Epithelial cell of proximal tubule (primary cell): ENCODE results near the gene VWDE. TPM values are rescaled to one million over a fixed set of nuclear protein-coding genes. Genes with fewer than 3 reads are reported as not detected.

Source experiments
- DNase-seq: peaks from one replicate; pipeline ENCODE4 v3.0.0-alpha.2; 2011; ENCODE audit warnings: low read depth
- H3K4me3 ChIP-seq: 2 replicates; pipeline ENCODE4 v1.5.1; 2011; ENCODE audit warnings: low read depth, mild to moderate bottlenecking, low read length
- CTCF ChIP-seq: conservative IDR thresholded peaks from 2 replicates; pipeline ENCODE4 v1.5.1; 2012; ENCODE audit warnings: low read depth, mild to moderate bottlenecking, low read length
- total RNA-seq: library from RNA; depleted of rRNA; stranded (reverse); fragments of >200 nt; gene quantifications from 2 replicates; pipeline ENCODE4 v1.2.3, GENCODE V29; 2015

Gene VWDE
- total RNA-seq, 1 donor from 2014 or later: 0.12 TPM

DNA sequence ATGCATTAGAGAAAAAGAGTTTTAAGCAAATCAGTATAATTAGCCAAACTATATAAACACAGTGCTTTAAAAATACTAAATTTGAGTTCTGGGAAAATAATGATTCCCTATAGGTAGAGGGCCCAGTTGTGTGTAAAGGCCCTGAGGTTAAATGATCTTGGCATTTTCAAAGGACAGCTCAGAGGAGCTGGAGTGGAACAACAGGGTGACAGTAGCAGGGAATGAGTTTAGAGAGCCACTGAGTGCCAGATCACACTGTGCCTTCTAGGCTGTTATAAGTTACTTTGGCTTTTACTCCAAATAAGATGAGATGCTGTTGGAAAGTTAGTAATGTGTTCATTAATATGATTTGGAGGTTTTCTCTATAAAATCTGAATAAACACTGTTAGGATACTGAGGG, 34.6 kb downstream of the VWDE start:
- no peak overlapping the region for H3K4me3 ChIP-seq
- TF ChIP-seq CTCF: no peak
- DNase-seq: no peak

DNA sequence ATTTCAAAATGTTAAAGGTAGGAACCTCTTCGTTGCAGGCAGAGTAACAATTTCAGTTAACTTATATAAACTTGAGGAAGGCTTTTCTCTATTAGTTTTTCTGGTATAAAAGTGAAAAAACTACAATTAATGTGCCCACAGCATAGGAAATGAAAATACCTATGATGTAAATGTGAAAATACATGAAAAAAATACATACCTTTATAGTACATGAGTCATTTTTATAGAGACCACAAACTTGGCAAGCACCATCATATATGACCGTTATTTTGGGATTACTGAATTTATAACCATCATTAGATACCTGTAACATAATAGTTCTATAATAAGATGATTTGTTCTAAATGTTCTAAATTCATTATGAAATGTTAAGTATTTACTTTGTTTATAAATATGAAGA, 42.7 kb downstream of the VWDE start:
- no peak for DNase-seq
- TF ChIP-seq CTCF: no peak

DNA sequence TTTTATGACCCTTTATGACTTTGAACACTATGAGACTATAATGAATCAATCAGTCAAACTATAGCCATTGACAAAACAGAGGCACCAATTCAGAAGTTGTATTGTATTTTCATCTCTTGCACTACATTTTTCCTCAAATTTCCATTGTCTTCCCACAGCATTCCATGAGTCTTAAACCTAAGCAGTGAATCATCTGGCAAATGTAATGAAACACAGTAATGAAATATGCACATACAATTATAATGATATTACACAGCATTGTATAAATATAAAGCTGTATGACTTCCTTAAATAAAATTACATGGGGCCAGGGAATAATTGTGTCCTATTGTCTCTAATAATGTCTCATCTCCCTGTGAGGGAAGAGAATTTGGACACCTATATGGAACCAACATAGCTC, 45.0 kb downstream of the VWDE start:
- H3K4me3 ChIP-seq: no peak overlapping the region
- TF ChIP-seq CTCF: no peak
- no peak for DNase-seq

More for the DNA sequence above, 42.7 kb downstream of the VWDE start:
- H3K4me3 ChIP-seq: no peak overlapping the region

DNA sequence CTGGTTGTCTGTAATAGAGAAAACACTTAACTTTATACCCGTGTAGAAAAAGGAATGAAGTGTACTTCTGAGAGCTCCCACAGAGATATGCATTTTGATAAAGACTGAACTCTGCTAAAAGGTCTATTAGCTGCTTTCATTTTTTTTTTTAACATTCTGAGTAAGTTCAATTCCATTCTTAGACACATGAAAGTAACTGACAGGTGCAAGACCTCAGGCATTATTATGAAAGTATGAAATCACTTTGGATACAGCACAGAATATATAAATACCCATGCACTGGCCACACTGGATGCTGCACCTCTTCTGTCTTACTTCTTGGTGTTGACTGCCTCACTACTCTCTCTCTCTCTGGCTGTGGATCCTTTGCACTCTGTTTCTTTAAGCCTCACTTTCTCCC, 46.2 kb downstream of the VWDE start:
- DNase-seq: no peak
- no peak for TF ChIP-seq CTCF

GRCh38 chr7:12351843-12352242, 51.8 kb downstream of the VWDE start:
- H3K4me3 ChIP-seq: no peak overlapping the region
- DNase-seq: no peak
- no peak for TF ChIP-seq CTCF

More for the DNA sequence above, 46.2 kb downstream of the VWDE start:
- H3K4me3 ChIP-seq: no peak overlapping the region

GRCh38 chr7:12350971-12351370, 52.7 kb downstream of the VWDE start:
- no peak for TF ChIP-seq CTCF
- H3K4me3 ChIP-seq: no peak overlapping the region
- DNase-seq: no peak

DNA sequence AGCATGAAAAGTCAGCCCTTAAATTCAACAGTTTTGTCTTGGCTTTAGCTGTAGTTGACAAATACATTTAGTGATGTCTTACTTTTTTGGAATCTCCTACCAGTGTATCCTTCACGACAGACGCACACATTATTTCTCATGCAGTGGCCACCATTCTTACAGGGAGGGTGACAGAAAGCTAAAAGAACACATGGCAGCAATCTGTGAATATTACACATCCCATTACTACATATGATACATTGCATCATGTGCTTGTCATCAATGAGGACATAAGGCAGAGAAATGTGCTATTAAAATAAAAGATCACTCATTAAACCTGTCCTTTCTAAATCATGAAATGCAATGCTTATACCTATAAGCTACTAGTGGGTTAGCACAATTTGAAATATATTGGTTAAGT, 66.6 kb downstream of the VWDE start:
- no peak overlapping the region for H3K4me3 ChIP-seq
- no peak for TF ChIP-seq CTCF
- no peak for DNase-seq
